NCI-H82 (cell line): Measurements from ENCODE around the gene CFAP20DC.

Experiments
- DNase-seq: peaks from one replicate; lab custom pipeline; 2025; lab: John Stamatoyannopoulos, UW

CFAP20DC gene

DNA sequence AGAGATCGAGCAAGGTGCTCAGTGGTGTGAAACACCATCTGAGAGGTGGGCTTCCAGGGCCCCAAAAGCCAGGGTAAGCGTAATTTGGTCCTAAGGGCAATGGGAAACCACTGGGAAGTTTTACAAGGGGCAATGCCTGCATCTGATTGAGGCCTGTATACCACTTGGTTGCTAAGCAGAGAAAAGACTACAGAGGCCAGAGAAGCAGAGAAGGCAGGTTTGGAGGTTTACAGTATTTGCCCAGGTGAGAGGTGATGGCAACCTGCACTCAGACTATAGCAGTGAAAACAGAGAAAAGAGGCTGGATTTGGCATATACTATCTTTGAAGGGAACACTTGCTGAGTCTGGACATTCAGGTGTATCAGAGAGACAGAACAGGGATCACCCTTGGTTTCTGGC is 249.8 kb downstream of the CFAP20DC start:
- no peak for DNase-seq

DNA sequence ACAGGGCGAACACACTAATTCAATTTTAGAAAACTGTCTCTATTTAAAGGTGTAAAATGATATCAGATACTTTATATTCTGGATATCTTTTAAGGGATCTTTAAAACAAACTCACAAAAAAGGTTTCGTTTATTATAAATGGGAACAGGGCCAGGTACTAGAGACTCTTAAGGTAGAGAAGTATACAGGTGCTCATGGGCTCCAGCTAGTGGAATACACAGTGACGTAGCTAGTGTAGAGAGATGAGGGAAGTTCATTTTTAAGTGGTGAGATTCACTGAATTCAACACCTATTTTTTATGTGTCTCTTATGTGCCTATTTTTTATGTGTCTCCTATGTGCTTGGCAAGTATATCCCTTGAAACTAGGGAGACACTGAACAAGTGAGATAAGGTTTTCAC is 250.6 kb downstream of the CFAP20DC start:
- no peak for DNase-seq

- DNase-seq, result no peak
Measured at GRCh38 chr3:58798312-58798711, 251.5 kb downstream of the CFAP20DC start.

DNA sequence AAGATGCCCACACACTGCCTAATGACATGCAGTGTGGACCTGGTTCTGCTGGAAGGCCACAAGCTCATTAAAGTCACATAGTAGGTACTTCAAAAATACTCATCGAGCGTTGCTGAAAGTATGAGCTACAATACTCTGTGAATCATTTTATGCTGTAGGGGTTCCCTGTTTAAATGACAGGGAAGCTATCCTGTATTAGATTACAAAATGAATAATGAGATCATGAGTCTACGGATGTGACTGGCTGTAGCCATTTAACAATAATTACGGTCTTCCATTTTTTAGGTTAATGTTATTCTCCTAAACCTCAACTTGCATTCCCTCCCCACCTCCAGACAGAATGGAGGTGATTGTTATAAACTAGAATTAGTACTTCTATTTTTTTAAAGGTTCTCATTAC is 255.1 kb downstream of the CFAP20DC start:
- DNase-seq, result peak; percentile 54

DNA sequence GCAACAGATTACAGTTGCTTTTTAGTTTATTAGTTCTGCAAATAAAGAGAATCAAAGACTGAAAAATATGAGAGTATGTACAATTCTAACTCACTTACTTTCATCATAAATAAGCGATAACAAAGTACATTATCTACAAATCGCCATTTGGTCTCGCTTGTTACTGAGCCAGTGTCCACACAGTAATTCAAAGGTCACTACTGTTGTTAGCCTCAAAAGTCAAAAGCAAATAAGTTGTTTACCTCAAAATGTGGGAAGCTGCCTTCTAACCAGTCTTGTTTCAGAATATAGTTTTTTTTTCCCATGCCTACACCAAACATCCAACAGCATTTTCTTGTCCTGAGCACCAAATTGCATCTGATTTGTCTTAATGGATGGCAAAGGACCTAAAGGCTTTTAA is 255.9 kb downstream of the CFAP20DC start:
- no peak for DNase-seq

DNA sequence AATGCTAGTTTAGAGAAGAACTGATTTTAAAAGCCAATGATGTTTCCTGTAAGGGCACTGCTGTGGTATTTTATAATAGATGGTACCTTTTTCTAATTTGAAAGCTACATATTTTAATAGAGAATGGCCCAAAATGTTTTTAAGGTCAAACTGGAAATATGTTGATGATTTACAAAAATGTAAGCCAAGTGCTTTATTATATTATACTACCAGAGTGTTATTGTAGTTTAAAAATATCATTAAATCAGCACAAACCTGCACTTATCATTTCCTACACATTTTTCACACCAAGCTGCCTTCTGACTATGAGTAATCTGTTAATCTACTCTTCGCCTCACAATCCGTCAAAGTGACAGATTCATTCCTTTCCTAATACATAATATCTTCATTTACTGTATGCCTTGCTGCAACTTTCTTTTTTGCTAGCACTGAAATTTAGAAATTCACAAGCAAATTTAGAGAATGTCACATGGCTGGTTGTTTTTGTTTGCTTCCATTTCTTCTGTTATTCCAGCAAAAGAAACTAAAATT is 256.8 kb downstream of the CFAP20DC start:
- no peak for DNase-seq

DNA sequence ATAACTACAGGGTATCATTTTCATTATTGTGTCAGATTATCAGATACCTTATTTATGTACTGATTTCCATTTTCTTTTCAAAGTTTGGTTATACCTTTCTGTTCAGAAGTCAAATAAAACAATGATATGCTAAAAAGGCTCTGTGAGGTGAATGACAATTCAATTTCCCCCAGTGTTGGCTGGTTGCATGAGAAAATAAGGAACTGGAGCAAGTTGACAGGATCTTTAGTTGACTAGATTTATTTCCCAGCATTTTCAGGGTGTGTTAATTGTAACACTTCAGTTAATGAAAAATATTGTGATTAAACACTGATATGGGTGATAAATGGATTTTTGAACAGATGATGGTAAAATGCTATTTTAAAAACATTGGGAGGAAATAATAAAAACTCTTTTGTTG is 260.4 kb downstream of the CFAP20DC start:
- DNase-seq, result no peak

GRCh38 chr3:58784888-58785287 is 264.9 kb downstream of the CFAP20DC start:
- DNase-seq, result no peak

GRCh38 chr3:58784425-58784824 is 265.4 kb downstream of the CFAP20DC start:
- no peak for DNase-seq

- no peak for DNase-seq
Measured at GRCh38 chr3:58783845-58784244, 266.0 kb downstream of the CFAP20DC start.

- no peak for DNase-seq
Measured at GRCh38 chr3:58779934-58780333, 269.9 kb downstream of the CFAP20DC start.

- peak; percentile 9 for DNase-seq
Measured at GRCh38 chr3:58776231-58776630, 273.6 kb downstream of the CFAP20DC start.

DNA sequence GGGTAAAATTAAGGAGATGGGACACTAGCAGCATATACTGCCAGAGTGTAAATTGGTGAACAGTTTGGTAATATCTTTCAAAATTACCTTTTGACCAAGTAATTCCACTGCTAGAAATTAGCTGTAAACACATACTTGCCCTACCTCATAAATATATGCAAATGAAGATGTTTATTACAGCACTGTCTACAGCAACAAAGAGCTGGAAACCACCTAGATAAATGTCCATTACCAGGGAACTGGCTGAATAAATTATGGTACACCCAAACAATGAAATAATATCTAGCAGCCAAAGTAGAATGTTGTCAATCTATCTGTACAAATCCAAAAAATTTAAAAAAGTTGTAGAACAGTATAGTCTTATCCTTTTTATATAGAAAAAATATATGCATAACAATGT is 277.4 kb downstream of the CFAP20DC start:
- DNase-seq, result no peak

GRCh38 chr3:58769065-58769464 is 280.8 kb downstream of the CFAP20DC start:
- no peak for DNase-seq

DNA sequence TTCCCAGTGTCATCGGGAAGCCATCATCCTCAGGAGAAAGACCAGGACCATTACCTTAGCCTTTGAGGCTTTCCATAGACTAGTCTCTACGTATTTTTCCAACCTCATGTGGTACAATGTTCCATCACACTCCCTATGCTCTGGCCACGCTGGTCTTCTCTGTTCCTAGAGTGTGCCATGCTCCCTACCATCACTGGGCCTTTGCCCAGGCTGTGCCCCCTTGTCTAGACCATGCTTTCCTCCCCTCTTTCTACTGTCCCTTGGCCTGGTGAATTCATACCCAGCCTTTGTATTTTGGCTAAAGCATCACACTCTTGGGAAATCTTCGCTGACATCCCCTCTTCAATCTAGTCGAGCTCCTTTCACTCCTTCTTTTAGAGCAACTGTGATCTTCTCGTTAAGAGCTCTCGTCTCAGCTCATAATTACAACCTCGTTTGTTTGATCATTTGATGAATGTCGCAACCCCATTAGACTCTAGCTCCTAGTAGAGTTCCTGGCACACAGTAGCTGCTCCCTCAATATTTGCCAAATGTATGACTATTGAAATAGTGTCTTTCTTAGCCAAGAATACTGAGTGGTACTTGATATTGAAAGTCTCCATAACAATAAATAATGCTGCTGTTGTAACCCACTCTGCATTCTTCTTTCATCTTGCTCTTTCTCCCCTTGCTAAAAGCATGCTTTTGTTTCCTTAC is 283.1 kb downstream of the CFAP20DC start:
- no peak for DNase-seq

GRCh38 chr3:58755150-58755549 is 294.7 kb downstream of the CFAP20DC start:
- DNase-seq, result no peak

GRCh38 chr3:58754074-58754473 is 295.8 kb downstream of the CFAP20DC start:
- no peak for DNase-seq

- DNase-seq, result no peak
Measured at GRCh38 chr3:58751882-58752567, 297.8 kb downstream of the CFAP20DC start.

DNA sequence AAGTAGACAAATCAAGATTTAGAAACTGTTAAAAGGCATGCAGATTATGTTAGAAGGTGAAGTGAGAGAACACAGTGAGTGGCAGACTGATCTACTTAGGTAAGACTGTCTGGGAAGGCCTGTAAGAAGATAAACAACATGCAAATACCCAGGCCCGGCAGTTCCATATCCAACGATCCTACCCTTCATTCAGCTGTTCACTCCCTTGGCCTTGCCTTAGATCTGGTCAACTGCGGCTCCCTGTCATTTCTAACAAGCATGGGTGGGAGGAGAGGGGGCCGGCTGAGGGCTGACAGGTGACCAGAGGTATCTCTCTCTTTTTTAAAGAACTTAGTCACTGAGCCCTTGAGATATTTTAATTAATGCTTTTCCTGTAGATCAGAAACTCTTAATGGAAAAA is 298.6 kb downstream of the CFAP20DC start:
- peak; percentile 5 for DNase-seq

DNA sequence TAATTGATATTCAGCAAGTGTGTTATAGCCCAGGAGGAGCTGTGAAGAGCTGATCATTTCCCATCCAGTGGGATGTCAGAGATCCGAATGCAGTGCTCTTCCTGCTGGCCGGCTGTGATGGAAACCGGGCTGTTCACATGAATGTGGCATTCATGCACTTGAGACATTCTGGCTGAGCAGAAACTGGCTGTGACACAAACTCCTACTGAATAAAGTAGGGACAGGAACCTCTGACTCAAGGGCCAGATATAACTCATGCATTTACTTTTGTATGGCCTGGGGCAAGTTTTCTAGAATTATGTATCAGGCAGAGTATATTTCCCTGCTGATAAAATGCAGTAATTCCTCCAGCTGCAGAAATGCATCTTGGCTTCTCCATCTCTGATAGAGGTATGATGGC is 299.9 kb downstream of the CFAP20DC start:
- DNase-seq, result no peak

DNA sequence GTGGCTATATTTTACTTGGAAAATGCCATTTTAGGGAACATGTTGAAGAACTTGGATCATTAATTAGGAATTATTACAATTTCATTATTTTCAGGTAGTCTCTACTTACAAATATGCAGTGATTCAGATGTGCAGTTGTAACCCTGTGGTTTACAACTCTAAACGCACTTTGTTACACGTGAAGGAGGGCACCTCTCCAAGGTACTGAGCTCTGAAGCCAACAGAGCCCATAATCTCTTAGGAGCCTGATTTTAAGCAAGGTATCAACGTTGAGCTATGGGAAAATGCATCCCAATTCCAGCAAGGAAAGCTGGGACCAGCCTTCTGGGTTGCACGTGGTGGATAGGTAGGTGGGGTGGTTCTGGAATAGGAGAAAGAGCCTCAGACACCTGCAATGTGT is 301.8 kb downstream of the CFAP20DC start:
- DNase-seq, result no peak

DNA sequence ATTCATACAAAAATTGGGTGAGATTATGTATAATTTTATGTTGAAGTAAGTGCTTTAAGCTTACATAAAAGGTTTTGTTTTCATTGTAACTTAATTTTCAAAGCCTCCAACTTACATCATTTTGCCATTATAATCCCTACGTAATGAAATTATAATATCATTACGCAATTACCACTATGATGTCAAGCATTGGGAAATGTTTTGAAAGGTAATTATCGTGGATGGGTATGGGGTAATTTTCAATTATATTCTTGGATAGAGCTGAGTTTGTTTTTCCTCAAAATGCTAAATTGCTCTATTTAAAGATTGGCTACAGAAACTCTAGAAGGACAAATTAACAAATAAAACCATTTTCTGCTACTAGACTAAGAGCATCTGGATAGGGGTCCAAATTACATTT is 303.1 kb downstream of the CFAP20DC start:
- no peak for DNase-seq

DNA sequence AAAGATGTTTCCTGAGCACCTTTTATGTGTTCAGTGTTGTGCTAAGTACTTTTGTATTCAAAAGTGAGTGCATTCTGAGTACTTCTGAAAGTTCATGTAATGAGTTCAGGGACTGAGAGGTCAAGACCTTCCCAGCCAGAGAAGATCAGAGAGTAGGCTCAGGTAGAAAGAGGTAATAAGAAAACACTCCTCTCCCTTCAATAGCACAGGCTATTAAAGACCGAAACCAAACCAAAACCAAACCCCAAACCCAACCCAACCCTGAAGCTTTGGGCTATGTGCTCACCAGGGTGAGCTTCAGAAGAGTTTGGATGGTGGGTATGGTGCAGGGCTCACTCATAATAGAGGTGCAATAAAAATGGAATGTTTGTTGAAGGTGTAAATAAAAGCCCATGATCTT is 306.5 kb downstream of the CFAP20DC start:
- no peak for DNase-seq

DNA sequence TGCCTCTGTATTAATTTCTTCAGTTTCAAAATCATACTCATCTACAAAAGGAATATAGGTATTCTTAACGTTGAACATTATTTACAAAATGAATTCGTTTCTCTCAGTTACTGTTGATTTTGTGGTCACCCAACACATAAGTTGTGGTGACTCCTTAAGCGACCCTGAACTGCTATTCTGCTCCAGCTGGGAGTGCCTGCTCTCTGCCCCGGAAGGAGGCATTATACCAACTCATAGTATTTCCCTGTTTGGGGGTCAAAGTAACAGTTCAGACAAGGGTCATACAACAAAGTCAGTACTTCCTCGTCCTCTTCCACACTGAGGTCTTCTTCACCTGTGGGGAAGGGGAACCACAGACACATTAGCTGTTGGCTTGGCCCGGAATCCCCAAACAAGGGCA is 307.6 kb downstream of the CFAP20DC start:
- DNase-seq, result no peak
